ENCODE results near the gene PAFAH2. TPM values are rescaled to one million over a fixed set of nuclear protein-coding genes. Genes with fewer than 3 reads are reported as not detected.
"Not testable (repeated sequence)": the region's sequence is repeated elsewhere in the genome, so short reads cannot be mapped to it uniquely, and the experiment has no call there.

PAFAH2 gene
- total RNA-seq, 1 donor from 2014 or later = 11.2 TPM

GRCh38 chr1:25987951-25988350, 9.9 kb downstream of the PAFAH2 start:
- intact Hi-C loops (cut with micrococcal nuclease) = no loop called here

DNA sequence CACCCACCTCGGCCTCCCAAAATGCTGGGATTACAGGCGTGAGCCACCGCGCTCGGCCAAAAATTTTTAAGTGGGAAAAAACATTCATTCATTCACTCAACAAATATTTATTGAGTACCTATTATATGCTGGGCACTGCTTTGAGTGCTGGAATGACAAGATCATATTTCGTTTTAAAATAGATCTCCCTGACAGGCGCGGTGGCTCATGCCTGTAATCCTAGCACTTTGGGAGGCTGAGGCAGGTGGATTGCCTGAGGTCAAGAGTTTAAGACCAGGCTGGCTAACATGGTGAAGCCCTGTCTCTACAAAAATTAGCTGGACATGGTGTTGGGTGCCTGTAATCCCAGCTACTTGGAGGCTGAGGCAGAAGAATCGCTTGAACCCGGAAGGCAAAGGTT, 11.1 kb downstream of the PAFAH2 start:
- intact Hi-C loops (cut with micrococcal nuclease) = not testable (repeated sequence)

DNA sequence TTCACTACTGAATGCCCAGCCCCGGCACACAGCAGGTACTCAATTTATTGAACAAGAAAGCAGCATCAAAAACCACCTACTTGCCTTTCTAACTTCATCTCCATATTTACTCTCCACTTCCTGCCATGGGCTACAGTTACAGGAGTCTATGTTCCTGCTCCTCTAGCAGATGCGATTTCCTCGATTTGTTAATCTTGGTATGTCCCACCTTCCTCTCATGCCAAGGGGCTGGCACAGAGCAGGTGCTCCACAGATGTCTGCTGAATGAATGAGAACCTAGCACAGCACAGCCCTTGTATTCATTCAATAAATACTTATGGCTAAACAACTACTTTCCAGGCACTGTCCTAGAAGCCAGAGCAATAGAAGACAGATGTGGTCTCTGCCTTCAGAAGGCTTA, 12.2 kb downstream of the PAFAH2 start:
- intact Hi-C loops (cut with micrococcal nuclease) = no loop called here

GRCh38 chr1:25985171-25985570, 12.7 kb downstream of the PAFAH2 start:
- intact Hi-C loops (cut with micrococcal nuclease) = no loop called here

- intact Hi-C loops (cut with micrococcal nuclease) = loop anchor here (10.0 kb wide), 1 partner anchor 326 kb away; the partner anchor contains the start of gene UBXN11
Observed at GRCh38 chr1:25979210-25979609, 18.7 kb downstream of the PAFAH2 start.

DNA sequence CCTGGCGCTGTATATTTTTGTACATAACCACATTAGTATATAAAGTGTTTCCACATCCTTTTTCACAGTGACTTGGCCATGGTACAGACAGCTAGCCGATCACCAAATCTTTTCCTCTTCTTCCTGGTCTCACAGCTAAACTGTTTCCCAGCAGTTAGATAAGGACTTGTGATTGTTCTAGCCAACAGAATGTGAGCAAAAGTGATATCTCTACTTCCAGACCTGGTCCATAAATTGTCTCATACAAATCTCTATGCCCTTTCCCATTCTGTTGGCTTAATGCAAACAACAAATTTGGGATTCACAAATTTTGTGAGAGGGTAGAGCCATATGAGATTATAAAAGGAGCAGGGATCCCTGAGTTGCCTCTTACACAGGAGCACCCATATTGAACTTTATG, 19.5 kb downstream of the PAFAH2 start:
- intact Hi-C loops (cut with micrococcal nuclease) = loop anchor here (10.0 kb wide), 1 partner anchor 326 kb away; the partner anchor contains the start of gene UBXN11

- intact Hi-C loops (cut with micrococcal nuclease) = loop anchor here (10.0 kb wide), 1 partner anchor 327 kb away; the partner anchor contains the start of gene UBXN11
Observed at GRCh38 chr1:25977801-25978200, 20.1 kb downstream of the PAFAH2 start.

GRCh38 chr1:25973610-25974321, 24.1 kb downstream of the PAFAH2 start:
- intact Hi-C loops (cut with micrococcal nuclease) = loop anchor here (10.0 kb wide), 1 partner anchor 331 kb away; the partner anchor contains the start of gene UBXN11

GRCh38 chr1:25971811-25972180, 26.1 kb downstream of the PAFAH2 start:
- intact Hi-C loops (cut with micrococcal nuclease) = loop anchor here (1.0 to 10.0 kb wide), 2 partner anchors 27 to 333 kb away; partner anchors contain the start of genes PAFAH2 and UBXN11

- intact Hi-C loops (cut with micrococcal nuclease) = loop anchor here (1.0 to 10.0 kb wide), 2 partner anchors 27 to 334 kb away; partner anchors contain the start of genes PAFAH2 and UBXN11
Observed at GRCh38 chr1:25971066-25971810, 26.6 kb downstream of the PAFAH2 start.

GRCh38 chr1:25967308-25967707, 30.6 kb downstream of the PAFAH2 start:
- intact Hi-C loops (cut with micrococcal nuclease) = no loop called here

DNA sequence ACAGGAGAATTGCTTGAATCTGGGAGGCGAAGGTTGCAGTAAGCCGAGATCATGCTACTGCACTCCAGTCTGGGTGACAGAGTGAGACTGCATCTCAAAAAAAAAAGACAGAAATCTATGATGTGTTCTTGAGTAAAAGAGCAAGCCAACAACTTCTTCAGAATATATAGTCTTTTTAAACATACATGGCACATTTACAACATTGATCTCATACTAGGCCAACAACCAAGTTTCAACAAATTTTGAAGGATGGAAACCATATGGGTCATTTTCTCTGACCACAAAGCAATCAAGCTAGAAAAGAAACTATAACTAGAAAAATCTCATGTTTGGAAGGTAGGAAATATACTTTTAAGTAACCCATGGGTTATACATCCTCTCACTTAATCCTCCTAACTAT, 38.3 kb downstream of the PAFAH2 start:
- intact Hi-C loops (cut with micrococcal nuclease) = no loop called here

DNA sequence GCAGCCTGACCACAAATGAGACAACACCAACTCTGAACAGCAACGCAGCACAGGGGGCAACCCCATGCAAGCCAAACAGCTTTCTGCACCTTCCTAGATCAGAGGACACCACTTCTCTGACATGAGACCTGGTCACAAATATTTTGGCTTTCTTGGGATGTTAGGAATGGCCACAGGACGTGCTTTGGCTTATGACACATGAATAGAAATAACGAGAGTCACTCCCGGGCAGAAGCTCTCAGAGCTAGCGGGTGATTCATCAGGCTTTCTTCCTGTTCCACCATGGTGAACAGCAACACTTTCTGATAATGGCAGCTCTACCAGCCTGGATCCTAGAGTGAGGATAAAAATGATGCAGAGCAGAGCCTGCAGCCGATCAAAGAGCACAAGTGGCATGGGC, 39.4 kb downstream of the PAFAH2 start:
- intact Hi-C loops (cut with micrococcal nuclease) = no loop called here

GRCh38 chr1:25955553-25955952, 42.3 kb downstream of the PAFAH2 start:
- intact Hi-C loops (cut with micrococcal nuclease) = no loop called here

DNA sequence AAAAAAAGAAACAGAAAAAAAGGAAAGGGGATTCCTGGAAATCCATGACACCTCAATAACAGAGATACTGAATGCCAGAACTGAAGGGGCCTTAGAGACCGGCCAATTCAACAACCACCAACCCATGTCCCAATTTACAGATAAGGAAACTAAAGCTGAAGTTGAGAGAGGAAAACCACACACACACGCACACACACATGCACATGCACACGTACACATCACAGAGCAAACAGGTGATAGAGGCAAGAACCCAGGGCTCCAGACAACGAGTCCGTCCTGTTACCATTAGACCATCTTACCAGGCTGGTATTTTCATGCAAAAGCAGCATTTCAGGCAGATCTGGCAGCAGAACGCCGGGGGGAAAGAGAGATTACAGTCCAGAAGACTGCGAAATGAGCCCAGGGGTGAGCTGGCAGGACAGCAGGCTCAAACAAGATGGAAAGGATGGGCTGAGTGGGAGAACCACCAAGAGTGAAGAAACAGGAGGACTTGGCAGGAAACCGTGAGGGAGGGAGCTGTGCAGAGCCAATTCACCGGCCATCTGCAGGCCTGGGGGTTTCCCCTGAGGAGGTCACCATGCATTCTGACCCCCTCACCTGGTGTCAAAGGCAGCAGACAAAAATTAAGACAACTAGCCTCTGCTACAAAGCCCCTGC, 43.5 kb downstream of the PAFAH2 start:
- intact Hi-C loops (cut with micrococcal nuclease) = loop anchor here (1.0 kb wide), 1 partner anchor 16 kb away; no protein-coding TSS in a partner anchor

- intact Hi-C loops (cut with micrococcal nuclease) = no loop called here
Observed at GRCh38 chr1:25952841-25953401, 44.9 kb downstream of the PAFAH2 start.

- intact Hi-C loops (cut with micrococcal nuclease) = no loop called here
Observed at GRCh38 chr1:25948641-25949040, 49.2 kb downstream of the PAFAH2 start.

DNA sequence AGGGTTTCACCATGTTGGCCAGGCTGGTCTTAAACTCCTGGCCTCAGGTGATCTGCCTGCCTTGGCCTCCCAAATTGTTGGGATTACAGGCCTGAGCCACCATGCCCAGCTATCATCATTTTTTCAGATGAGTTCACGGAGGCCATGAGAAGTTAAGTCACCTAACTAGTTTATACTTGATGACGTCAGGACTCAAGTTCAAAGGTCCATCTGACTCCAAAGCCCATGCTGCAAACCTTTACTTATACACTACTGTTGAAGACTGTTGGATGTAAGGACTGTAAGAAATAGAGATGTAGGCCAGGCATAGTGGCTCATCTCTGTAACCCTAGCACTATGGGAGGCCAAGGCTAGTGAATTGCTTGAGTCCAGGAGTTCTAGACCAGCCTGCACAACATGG, 50.8 kb downstream of the PAFAH2 start:
- intact Hi-C loops (cut with micrococcal nuclease) = no loop called here

- intact Hi-C loops (cut with micrococcal nuclease) = no loop called here
Observed at GRCh38 chr1:25945761-25946160, 52.1 kb downstream of the PAFAH2 start.

DNA sequence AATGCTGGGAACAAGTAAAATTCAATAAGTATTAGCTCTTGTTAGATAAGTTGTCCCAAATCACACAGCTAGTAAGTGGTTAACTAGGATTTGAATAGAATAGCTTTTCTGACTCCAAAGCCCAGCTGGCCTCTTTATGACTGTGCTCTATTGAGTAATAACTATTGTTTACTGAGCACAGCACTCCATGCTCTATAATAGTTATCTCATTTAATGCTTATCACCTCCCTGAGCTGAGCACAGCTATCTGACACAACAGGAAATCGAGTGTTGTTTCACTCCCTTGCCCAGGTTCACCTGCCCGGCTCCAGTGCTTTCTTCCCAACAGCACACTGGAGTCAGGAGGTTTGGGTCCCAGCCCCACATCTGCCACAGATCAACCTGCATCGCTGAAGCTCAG, 52.9 kb downstream of the PAFAH2 start:
- intact Hi-C loops (cut with micrococcal nuclease) = no loop called here

- intact Hi-C loops (cut with micrococcal nuclease) = not testable (repeated sequence)
Observed at GRCh38 chr1:25943511-25943910, 54.4 kb downstream of the PAFAH2 start.
